Heart left ventricle (tissue), 16 donors: ENCODE data around the gene DPP3. TPM values are rescaled to one million over a fixed set of nuclear protein-coding genes. Genes with fewer than 3 reads are reported as not detected.

ENCODE experiments used
- ATAC-seq, 4 donors: fragments of 200-7000 bp; cut with Tn5 transposase; one replicate each; pipeline ENCODE4 v1.9.1; 2020 to 2022; ENCODE audit warnings: moderate library complexity in 4 of 4, mild to moderate bottlenecking in 3 of 4, moderate number of reproducible peaks in 1 of 4
- DNase-seq, 5 donors: peaks; one replicate each; pipeline ENCODE4 v3.0.0-alpha.2; 2020
- H3K27ac ChIP-seq, 12 donors: fragments of 200-600 bp; sonication (generic) in 4 of 12; one replicate each; pipeline versions ENCODE4 v1.5.0 to v1.8.0; 2016 to 2022; ENCODE audit warnings: mild to moderate bottlenecking in 2 of 12
- H3K27me3 ChIP-seq, 9 donors: fragments of 200-600 bp; sonication (generic) in 2 of 9; one replicate each; pipeline versions ENCODE4 v1.5.1 to v1.8.0; 2016 to 2022; ENCODE audit warnings: mild to moderate bottlenecking in 3 of 9
- H3K36me3 ChIP-seq, 9 donors: fragments of 200-600 bp; sonication (generic) in 2 of 9; one replicate each; pipeline versions ENCODE4 v1.5.0 to v1.8.0; 2018 to 2022; ENCODE audit warnings: mild to moderate bottlenecking in 2 of 9
- H3K4me1 ChIP-seq, 12 donors: fragments of 200-600 bp; sonication (generic) in 4 of 12; one replicate each; pipeline versions ENCODE4 v1.5.0 to v1.8.0; 2016 to 2022; ENCODE audit warnings: mild to moderate bottlenecking in 3 of 12
- H3K4me3 ChIP-seq, 12 donors: fragments of 200-600 bp; sonication (generic) in 4 of 12; one replicate each; pipeline versions ENCODE4 v1.5.0 to v1.8.0; 2017 to 2022; ENCODE audit warnings: mild to moderate bottlenecking in 9 of 12, moderate library complexity in 4 of 12
- H3K9me3 ChIP-seq, 12 donors: fragments of 200-600 bp; sonication (generic) in 4 of 12; one replicate each; pipeline versions ENCODE4 v1.5.0 to v1.8.0; 2016 to 2022; ENCODE audit warnings: mild to moderate bottlenecking in 1 of 12
- POLR2A ChIP-seq, 2 donors: fragments of 450-650 bp; IDR thresholded peaks; one replicate each; pipeline ENCODE4 v1.6.1; 2017; ENCODE audit warnings: antibody characterized with exemption in 2 of 2, mild to moderate bottlenecking in 2 of 2, moderate library complexity in 2 of 2
- WGBS, 4 donors: extraction: QIAGEN DNeasy Blood & Tissue Kit in 2 of 4; methylation state at CpG; one replicate each; pipeline versions ENCODE4 v1.1.5 to v1.1.7; 2013 to 2018; 5-methylcytosine and 5-hydroxymethylcytosine counted together
- intact Hi-C, 10 donors: fragments of 100-400 bp; cut with DNase I; formaldehyde crosslinking; loops; one replicate each; pipeline versions ENCODE4 v1.11.1 to v1.14.2; 2022
- polyA plus RNA-seq, 2 donors: library from polyadenylated mRNA; stranded (reverse); fragments of 200-250 nt; gene quantifications; one replicate each; pipeline ENCODE4 v1.2.3, GENCODE V29; 2013
- total RNA-seq, 9 donors: library from RNA; depleted of rRNA in 2 of 9; stranded (reverse); fragments of >200 nt in 2 of 9; fragmentation: NEBNext Ultra II Directional in 3 of 9; extraction: Animal tissue kit (Norgen Biotek cat#: 25700) in 3 of 9; gene quantifications; one replicate each; pipeline versions ENCODE4 v1.1.0 to v1.2.4, GENCODE V29; 2016 to 2023
- TF ChIP-seq, protein P1 (sequence below), 12 donors: fragments of 200-600 bp; sonication (generic) in 4 of 12; IDR thresholded peaks; one replicate each; pipeline versions ENCODE4 v1.5.0 to v1.8.0; 2018 to 2022; ENCODE audit warnings: antibody characterized with exemption in 12 of 12, mild to moderate bottlenecking in 5 of 12
- donor health status: ischemic (EF 13 %, LVEDD 7.1; RV severe dilation, severe dysfunction).
- donor health status: healthy with polysubstance abuse.
- donor health status: DM: no; HTN: yes; CAD: no.
- donor health status: DM: no; HTN: no; CAD: no.
- donor health status: ischemic (EF 25% LVEDD 6.9; RV normal size, moderate dysfunction).
- donor health status: ischemic (EF 25% LVEDD 5.7; RV mildly dilated, moderate dysfunction).
- donor health status: healthy.
- donor health status: DM: yes; HTN: yes; CAD: no.
- donor health status: ischemic (EF 35%, LVEDD 5.7; RV mildly dilated, moderate dysfunction).
- donor health status: nonischemic (EF 11% LVEDD 7.7; RV severe dilation, severe dysfunction).
- donor health status: DM: yes; HTN: yes; CAD: no.
- donor health status: PGD.
- donor health status: ischemic (EF 29% LVEDD 5.4; RV normal size, mild dysfunction).
- donor health status: nonischemic (EF 23%, LVEDD 6.1; RV moderate dilation, normal function).

The DPP3 gene
- total and polyA plus RNA-seq, 11 donors, result 6.2 to 43.1 (median 14.9) TPM

DNA sequence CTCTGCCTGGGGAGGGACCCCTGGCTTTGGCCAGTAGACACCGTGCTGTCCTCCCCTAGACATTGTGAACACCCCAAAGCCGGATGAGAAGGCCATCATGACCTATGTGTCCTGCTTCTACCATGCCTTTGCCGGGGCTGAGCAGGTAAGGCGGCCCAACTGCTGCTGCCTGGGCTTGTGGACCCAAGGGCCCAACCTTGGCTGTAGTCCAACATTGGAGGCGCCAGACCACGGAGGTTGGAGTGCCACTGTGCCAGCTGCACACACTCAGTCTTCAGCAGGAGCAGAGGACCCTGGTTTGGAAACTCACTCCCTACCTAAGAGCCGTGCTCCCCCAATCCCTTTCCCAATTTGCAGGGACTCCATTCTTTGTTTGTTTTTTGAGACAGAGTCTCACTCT, 75.9 kb downstream of the DPP3 start:
- 73 to 98% (median 81%) methylated on average over 4 to 7 of the region's 7 CpGs for WGBS, 4 donors
- Histone ChIP-seq H3K27ac (no peak overlapping the region), H3K4me3 (no peak overlapping the region), H3K36me3 (no peaks in the 10 kb centered on the region), H3K27me3 (peaks cover 0 to 19% (median 3%) of the 10 kb centered on the region in 9 donors), H3K9me3 (no peaks in the 10 kb centered on the region), H3K4me1 (peaks cover 0 to 8% (median 6%) of the 10 kb centered on the region in 12 donors)
- TF ChIP-seq, protein P1, sequence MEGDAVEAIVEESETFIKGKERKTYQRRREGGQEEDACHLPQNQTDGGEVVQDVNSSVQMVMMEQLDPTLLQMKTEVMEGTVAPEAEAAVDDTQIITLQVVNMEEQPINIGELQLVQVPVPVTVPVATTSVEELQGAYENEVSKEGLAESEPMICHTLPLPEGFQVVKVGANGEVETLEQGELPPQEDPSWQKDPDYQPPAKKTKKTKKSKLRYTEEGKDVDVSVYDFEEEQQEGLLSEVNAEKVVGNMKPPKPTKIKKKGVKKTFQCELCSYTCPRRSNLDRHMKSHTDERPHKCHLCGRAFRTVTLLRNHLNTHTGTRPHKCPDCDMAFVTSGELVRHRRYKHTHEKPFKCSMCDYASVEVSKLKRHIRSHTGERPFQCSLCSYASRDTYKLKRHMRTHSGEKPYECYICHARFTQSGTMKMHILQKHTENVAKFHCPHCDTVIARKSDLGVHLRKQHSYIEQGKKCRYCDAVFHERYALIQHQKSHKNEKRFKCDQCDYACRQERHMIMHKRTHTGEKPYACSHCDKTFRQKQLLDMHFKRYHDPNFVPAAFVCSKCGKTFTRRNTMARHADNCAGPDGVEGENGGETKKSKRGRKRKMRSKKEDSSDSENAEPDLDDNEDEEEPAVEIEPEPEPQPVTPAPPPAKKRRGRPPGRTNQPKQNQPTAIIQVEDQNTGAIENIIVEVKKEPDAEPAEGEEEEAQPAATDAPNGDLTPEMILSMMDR (IDR thresholded peaks at IDR 0.05), result no peak
- TF ChIP-seq POLR2A (IDR thresholded peaks at IDR 0.05), result no peak
- DNase-seq, result no peak
- intact Hi-C loops, result no loop called here
- no peak for ATAC-seq

DNA sequence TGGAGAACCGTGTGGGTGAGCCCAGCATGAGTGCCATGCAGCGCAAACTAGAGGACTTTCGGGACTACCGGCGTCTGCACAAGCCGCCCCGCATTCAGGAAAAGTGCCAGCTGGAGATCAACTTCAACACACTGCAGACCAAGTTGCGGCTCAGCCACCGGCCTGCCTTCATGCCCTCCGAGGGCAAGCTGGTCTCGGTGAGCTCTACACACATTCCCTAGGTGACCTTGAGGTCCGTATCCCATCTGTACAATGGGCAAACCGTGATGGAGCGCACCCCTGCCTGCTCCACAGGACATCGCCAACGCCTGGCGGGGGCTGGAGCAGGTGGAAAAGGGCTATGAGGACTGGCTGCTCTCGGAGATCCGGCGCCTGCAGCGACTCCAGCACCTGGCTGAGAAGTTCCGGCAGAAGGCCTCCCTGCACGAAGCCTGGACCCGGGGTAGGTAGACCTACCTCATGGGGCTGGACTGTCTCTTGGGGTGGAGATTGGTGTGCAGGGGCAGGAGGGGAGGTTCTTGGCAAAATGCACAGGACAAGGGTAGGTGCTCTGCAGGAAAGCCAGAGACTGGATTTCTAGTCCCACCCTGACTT, 77.6 kb downstream of the DPP3 start:
- Histone ChIP-seq H3K4me1 (peaks cover 0 to 8% (median 6%) of the 10 kb centered on the region in 12 donors), H3K9me3 (no peaks in the 10 kb centered on the region), H3K4me3 (no peak overlapping the region), H3K36me3 (no peaks in the 10 kb centered on the region), H3K27ac (no peak overlapping the region), H3K27me3 (peaks cover 0 to 19% (median 3%) of the 10 kb centered on the region in 9 donors)
- 91 to 96% (median 94%) methylated on average over 19 to 24 of the region's 24 CpGs for WGBS, 4 donors
- no peak for ATAC-seq
- intact Hi-C loops, result no loop called here
- no peak for DNase-seq
- TF ChIP-seq POLR2A (IDR thresholded peaks at IDR 0.05), result no peak
- TF ChIP-seq, protein P1 (IDR thresholded peaks at IDR 0.05), result no peak

Other genes starting within 250 kb of the DPP3 start
- 10 to 100 TPM; 24.7 to 78.5 (median 34.0) TPM for gene KLC2, start 222.7 kb upstream of the DPP3 start, total RNA-seq
- 10 to 100 TPM; 49.9 to 65.8 TPM for gene KLC2, start 222.7 kb upstream of the DPP3 start, polyA plus RNA-seq
- 100 to 1,000 TPM; 111 to 149 (median 128) TPM for gene RAB1B, start 211.8 kb upstream of the DPP3 start, total RNA-seq
- 100 to 1,000 TPM; 161 to 178 TPM for gene RAB1B, start 211.8 kb upstream of the DPP3 start, polyA plus RNA-seq
- gene CNIH2, start 202.3 kb upstream of the DPP3 start, total RNA-seq, result under 1 TPM in 2 of 9 donors, not detected in 7; 0.25 to 0.40 TPM
- gene CNIH2, start 202.3 kb upstream of the DPP3 start, polyA plus RNA-seq, result under 1 TPM in 1 of 2 donors, not detected in 1; 0.08 TPM
- 10 to 100 TPM; 41.6 to 93.0 (median 65.3) TPM for gene YIF1A, start 191.3 kb upstream of the DPP3 start, total RNA-seq
- 100 to 1,000 TPM in 1 of 2 donors, 10 to 100 TPM in 1; 49.9 to 136 TPM for gene YIF1A, start 191.3 kb upstream of the DPP3 start, polyA plus RNA-seq
- 1 to 10 TPM in 1 of 9 donors, under 1 TPM in 3, not detected in 5; 0.09 to 7.9 (median 0.18) TPM for gene TMEM151A, start 188.5 kb upstream of the DPP3 start, total RNA-seq
- gene TMEM151A, start 188.5 kb upstream of the DPP3 start, polyA plus RNA-seq, result under 1 TPM; 0.08 TPM
- 10 to 100 TPM in 5 of 9 donors, 1 to 10 TPM in 4; 6.5 to 33.1 (median 11.8) TPM for gene CD248, start 163.4 kb upstream of the DPP3 start, total RNA-seq
- 10 to 100 TPM in 1 of 2 donors, 1 to 10 TPM in 1; 6.0 to 19.9 TPM for gene CD248, start 163.4 kb upstream of the DPP3 start, polyA plus RNA-seq
- 1 to 10 TPM in 8 of 9 donors, under 1 TPM in 1; 0.99 to 5.2 (median 1.5) TPM for gene RIN1, start 144.0 kb upstream of the DPP3 start, total RNA-seq
- gene RIN1, start 144.0 kb upstream of the DPP3 start, polyA plus RNA-seq, result 1 to 10 TPM; 1.3 to 2.9 TPM
- gene BRMS1, start 135.3 kb upstream of the DPP3 start, total RNA-seq, result 10 to 100 TPM in 8 of 9 donors, 1 to 10 TPM in 1; 9.7 to 39.2 (median 16.5) TPM
- gene BRMS1, start 135.3 kb upstream of the DPP3 start, polyA plus RNA-seq, result 10 to 100 TPM; 24.7 to 77.4 TPM
- 100 to 1,000 TPM in 1 of 9 donors, 10 to 100 TPM in 8; 37.3 to 109 (median 52.3) TPM for gene B4GAT1, start 132.8 kb upstream of the DPP3 start, total RNA-seq
- 10 to 100 TPM; 37.2 to 54.0 TPM for gene B4GAT1, start 132.8 kb upstream of the DPP3 start, polyA plus RNA-seq
- 10 to 100 TPM in 6 of 9 donors, 1 to 10 TPM in 3; 6.8 to 30.9 (median 13.1) TPM for gene SLC29A2, start 108.7 kb upstream of the DPP3 start, total RNA-seq
- gene SLC29A2, start 108.7 kb upstream of the DPP3 start, polyA plus RNA-seq, result 10 to 100 TPM; 18.2 to 29.7 TPM
- gene NPAS4, start 59.4 kb upstream of the DPP3 start, total RNA-seq, result under 1 TPM in 1 of 9 donors, not detected in 8; 0.75 TPM
- under 1 TPM in 1 of 2 donors, not detected in 1; 0.04 TPM for gene NPAS4, start 59.4 kb upstream of the DPP3 start, polyA plus RNA-seq
- 10 to 100 TPM; 38.9 to 56.9 (median 47.4) TPM for gene MRPL11, start 41.6 kb upstream of the DPP3 start, total RNA-seq
- gene MRPL11, start 41.6 kb upstream of the DPP3 start, polyA plus RNA-seq, result 10 to 100 TPM; 48.9 to 62.8 TPM
- 10 to 100 TPM in 3 of 9 donors, 1 to 10 TPM in 6; 7.2 to 26.2 (median 8.0) TPM for gene PELI3, start 13.5 kb upstream of the DPP3 start, total RNA-seq
- 1 to 10 TPM; 5.8 to 9.2 TPM for gene PELI3, start 13.5 kb upstream of the DPP3 start, polyA plus RNA-seq
- gene BBS1, start 30.2 kb downstream of the DPP3 start, total RNA-seq, result 10 to 100 TPM; 15.8 to 51.8 (median 18.7) TPM
- gene BBS1, start 30.2 kb downstream of the DPP3 start, polyA plus RNA-seq, result 10 to 100 TPM; 11.0 to 11.9 TPM
- 10 to 100 TPM in 2 of 9 donors, 1 to 10 TPM in 7; 5.3 to 13.2 (median 6.7) TPM for gene ZDHHC24, start 65.6 kb downstream of the DPP3 start, total RNA-seq
- gene ZDHHC24, start 65.6 kb downstream of the DPP3 start, polyA plus RNA-seq, result 1 to 10 TPM; 5.1 to 6.5 TPM
- gene ACTN3, start 66.5 kb downstream of the DPP3 start, total RNA-seq, result not detected
- under 1 TPM; 0.01 to 0.04 TPM for gene ACTN3, start 66.5 kb downstream of the DPP3 start, polyA plus RNA-seq
- gene CTSF, start 88.2 kb downstream of the DPP3 start, total RNA-seq, result 10 to 100 TPM; 34.6 to 76.4 (median 52.8) TPM
- 10 to 100 TPM; 17.7 to 23.3 TPM for gene CTSF, start 88.2 kb downstream of the DPP3 start, polyA plus RNA-seq
- under 1 TPM; 0.14 to 0.63 (median 0.36) TPM for gene CCDC87, start 112.6 kb downstream of the DPP3 start, total RNA-seq
- under 1 TPM; 0.15 to 0.18 TPM for gene CCDC87, start 112.6 kb downstream of the DPP3 start, polyA plus RNA-seq
- 10 to 100 TPM; 13.9 to 26.7 (median 19.1) TPM for gene CCS, start 112.8 kb downstream of the DPP3 start, total RNA-seq
- gene CCS, start 112.8 kb downstream of the DPP3 start, polyA plus RNA-seq, result 10 to 100 TPM; 20.2 to 41.1 TPM
- 10 to 100 TPM; 20.3 to 40.0 (median 30.6) TPM for gene RBM14, start 136.2 kb downstream of the DPP3 start, total RNA-seq
- 10 to 100 TPM; 17.4 to 34.3 TPM for gene RBM14, start 136.2 kb downstream of the DPP3 start, polyA plus RNA-seq
- gene RBM4, start 158.3 kb downstream of the DPP3 start, total RNA-seq, result 10 to 100 TPM; 46.4 to 89.4 (median 56.6) TPM
- 10 to 100 TPM; 46.8 to 61.6 TPM for gene RBM4, start 158.3 kb downstream of the DPP3 start, polyA plus RNA-seq
- 10 to 100 TPM in 4 of 9 donors, 1 to 10 TPM in 5; 8.4 to 13.3 (median 10.0) TPM for gene RBM4B, start 197.5 kb downstream of the DPP3 start, total RNA-seq
- gene RBM4B, start 197.5 kb downstream of the DPP3 start, polyA plus RNA-seq, result 1 to 10 TPM; 7.0 to 8.9 TPM
- 1 to 10 TPM in 3 of 9 donors, under 1 TPM in 6; 0.50 to 3.1 (median 0.91) TPM for gene SPTBN2, start 248.8 kb downstream of the DPP3 start, total RNA-seq
- gene SPTBN2, start 248.8 kb downstream of the DPP3 start, polyA plus RNA-seq, result under 1 TPM; 0.30 to 0.62 TPM